Liver (tissue), 3 donors: Measurements from ENCODE around the gene NBPF1.

Source experiments
- CTCF ChIP-seq: fragments of 150-350 bp; IDR thresholded peaks from 2 replicates; pipeline ENCODE4 v1.5.1; 2017; ENCODE audit warnings: improper control_type of control experiment, low read depth, low read length; ENCODE audit not compliant: missing input control
- EGR1 ChIP-seq, 2 donors: IDR thresholded peaks; 2 replicates each; pipeline ENCODE4 v1.6.1; 2016 to 2018; ENCODE audit warnings: antibody characterized with exemption in 2 of 2, low read depth in 2 of 2
- MAX ChIP-seq: IDR thresholded peaks from 2 replicates; pipeline ENCODE4 v1.6.1; 2016; ENCODE audit warnings: antibody characterized with exemption
- RAD21 ChIP-seq, 2 donors: IDR thresholded peaks; 2 replicates each; pipeline ENCODE4 v1.6.1; 2016; ENCODE audit warnings: antibody characterized with exemption in 2 of 2, mild to moderate bottlenecking in 2 of 2
- REST ChIP-seq: IDR thresholded peaks from 2 replicates; pipeline ENCODE4 v1.6.1; 2016; ENCODE audit warnings: antibody characterized with exemption, mild to moderate bottlenecking
- donor health status: healthy.
- donor health status: healthy.

GRCh38 chr1:16605213-16605525, 8.2 kb downstream of the NBPF1 start:
- no peak for TF ChIP-seq MAX
- TF ChIP-seq REST = no peak
- TF ChIP-seq CTCF = no peak
- no peak for TF ChIP-seq RAD21 (IDR thresholded peaks at IDR 0.05)
- TF ChIP-seq EGR1 (IDR thresholded peaks at IDR 0.05; ENCODE audit: low read depth in 2 of 2) = no peak
